Urinary bladder (tissue), 4 donors: Measurements from ENCODE around the gene CDC73. TPM values are rescaled to one million over a fixed set of nuclear protein-coding genes. Genes with fewer than 3 reads are reported as not detected.
"Not testable (repeated sequence)": the region's sequence is repeated elsewhere in the genome, so short reads cannot be mapped to it uniquely, and the experiment has no call there.

Experiments used
- DNase-seq: peaks from one replicate; pipeline ENCODE4 v3.0.0-alpha.2; 2015; ENCODE audit errors: extremely low spot score
- H3K27ac ChIP-seq: one replicate; pipeline ENCODE4 v1.5.1; 2013; ENCODE audit warnings: low read depth, mild to moderate bottlenecking, moderate library complexity
- H3K36me3 ChIP-seq: one replicate; pipeline ENCODE4 v1.6.1; 2013; ENCODE audit warnings: mild to moderate bottlenecking, moderate library complexity; ENCODE audit not compliant: insufficient read depth
- H3K4me1 ChIP-seq: one replicate; pipeline ENCODE4 v1.6.1; 2013; ENCODE audit warnings: mild to moderate bottlenecking, moderate library complexity; ENCODE audit not compliant: insufficient read depth
- H3K4me3 ChIP-seq: one replicate; pipeline ENCODE4 v1.5.1; 2013; ENCODE audit warnings: low read depth, low read length
- WGBS: extraction: QIAGEN DNeasy Blood & Tissue Kit; methylation state at CpG from one replicate; pipeline ENCODE4 v1.1.7; 2013; 5-methylcytosine and 5-hydroxymethylcytosine counted together
- polyA plus RNA-seq: library from polyadenylated mRNA; stranded (reverse); fragments of 200-250 nt; gene quantifications from one replicate; pipeline ENCODE4 v1.2.3, GENCODE V29; 2013
- total RNA-seq: library from RNA; depleted of rRNA; stranded (reverse); fragments of >200 nt; gene quantifications from one replicate; pipeline ENCODE4 v1.2.3, GENCODE V29; 2014
- donor health status: healthy with polysubstance abuse.
- donor health status: healthy.

The CDC73 gene
- total and polyA plus RNA-seq, 2 donors, result 20.3 to 79.6 TPM

DNA sequence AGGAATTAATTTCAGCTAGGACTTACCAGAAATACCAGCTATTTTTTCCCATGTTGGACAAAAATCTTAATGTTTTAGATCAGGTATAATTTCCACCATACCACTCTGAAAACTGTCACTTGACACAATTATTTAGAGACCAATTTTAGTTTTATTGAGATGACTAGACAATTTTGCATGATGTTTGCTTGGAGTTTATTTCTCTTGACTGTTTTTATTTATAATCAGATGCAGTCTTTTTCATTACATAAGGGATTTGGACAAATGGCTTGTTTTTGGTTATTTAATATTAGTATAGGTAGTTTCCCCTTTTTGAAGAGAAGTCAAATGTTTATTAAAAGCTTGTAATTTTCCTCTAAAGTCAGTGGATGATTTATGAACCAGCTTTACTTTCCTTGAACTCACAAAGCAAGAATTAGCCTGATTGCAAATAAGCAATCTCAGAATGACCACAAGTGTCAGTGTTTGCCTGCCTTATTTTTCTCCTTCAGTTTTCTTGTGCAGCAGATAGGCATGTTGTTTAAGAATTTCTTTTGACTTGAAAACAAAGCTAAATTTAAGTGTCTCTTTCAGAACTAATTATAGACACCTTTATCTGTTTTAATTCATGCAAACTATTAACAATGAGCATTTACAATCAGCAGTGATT is 68.4 kb downstream of the CDC73 start:
- no peaks in the 10 kb centered on the region for H3K36me3 ChIP-seq
- H3K4me1 ChIP-seq, result no peaks in the 10 kb centered on the region
- no peak overlapping the region for H3K4me3 ChIP-seq
- no peak for DNase-seq
- no peak overlapping the region for H3K27ac ChIP-seq

DNA sequence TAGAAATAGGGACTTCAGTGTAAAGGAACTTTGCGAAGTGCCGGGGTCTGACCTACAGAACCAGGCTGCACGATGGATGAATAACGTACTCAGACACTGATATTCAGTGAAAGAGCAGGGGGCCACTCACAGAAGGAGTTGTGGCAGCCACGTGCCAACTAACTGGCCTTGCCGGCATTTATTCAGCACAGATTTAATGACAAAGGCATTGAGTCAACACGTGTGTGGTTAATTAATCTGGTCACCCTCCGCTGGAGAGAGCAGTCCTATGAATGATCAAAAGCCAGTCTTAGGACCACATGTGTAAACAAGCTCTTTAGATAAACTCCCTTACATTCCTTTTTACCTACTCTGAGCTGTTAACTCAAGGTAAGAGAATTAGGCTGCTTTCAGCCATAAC is 70.8 kb downstream of the CDC73 start:
- Histone ChIP-seq H3K27ac (no peak overlapping the region), H3K36me3 (no peaks in the 10 kb centered on the region), H3K4me3 (no peak overlapping the region), H3K4me1 (no peaks in the 10 kb centered on the region)
- WGBS, result 98% methylated on average over 8 of the region's 8 CpGs
- DNase-seq, result no peak

DNA sequence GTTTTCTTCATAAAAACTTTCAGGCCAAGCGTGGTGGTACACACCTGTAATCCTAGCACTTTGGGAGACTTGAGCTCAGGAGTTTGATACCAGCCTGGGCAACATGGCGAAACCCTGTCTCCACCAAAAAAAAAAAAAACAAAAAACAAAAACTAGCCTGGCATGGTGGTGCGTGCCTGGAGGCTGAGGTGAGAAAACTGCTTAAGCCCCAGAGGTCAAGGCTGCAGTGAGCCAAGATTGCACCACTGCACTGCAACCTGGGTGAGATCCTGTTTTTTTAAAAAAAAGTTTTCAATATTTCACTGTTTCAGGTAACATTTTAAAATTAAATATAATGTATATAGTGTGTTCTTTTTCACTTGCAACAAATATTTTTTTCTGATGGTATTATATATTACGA is 78.1 kb downstream of the CDC73 start:
- no peak overlapping the region for H3K4me3 ChIP-seq
- peaks cover 2% of the 10 kb centered on the region for H3K36me3 ChIP-seq
- WGBS, result 97% methylated on average over 4 of the region's 4 CpGs
- no peaks in the 10 kb centered on the region for H3K4me1 ChIP-seq
- DNase-seq, result no peak
- no peak overlapping the region for H3K27ac ChIP-seq

DNA sequence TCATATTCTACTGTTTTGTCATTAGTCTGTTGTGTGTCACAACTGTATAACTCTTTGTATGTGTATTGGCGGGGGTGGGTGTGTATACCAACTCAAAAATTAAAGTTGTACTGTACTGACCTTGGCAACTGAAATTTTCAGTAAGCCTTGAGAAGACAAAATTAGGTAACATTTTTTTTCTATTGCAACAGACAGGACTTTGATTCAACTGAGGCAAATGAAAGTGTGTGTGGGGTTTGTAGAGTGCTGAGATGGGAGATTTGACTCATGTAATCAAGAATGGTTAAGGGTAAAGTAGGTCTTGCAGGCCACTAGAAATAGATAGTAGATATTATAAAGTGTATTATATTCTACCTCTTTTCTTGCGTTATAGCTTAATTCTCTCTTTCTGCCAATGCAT is 79.2 kb downstream of the CDC73 start:
- H3K4me3 ChIP-seq, result no peak overlapping the region
- DNase-seq, result no peak
- H3K36me3 ChIP-seq, result peaks cover 2% of the 10 kb centered on the region
- H3K27ac ChIP-seq, result no peak overlapping the region
- over 99% methylated on average over 2 of the region's 2 CpGs for WGBS
- H3K4me1 ChIP-seq, result no peaks in the 10 kb centered on the region

DNA sequence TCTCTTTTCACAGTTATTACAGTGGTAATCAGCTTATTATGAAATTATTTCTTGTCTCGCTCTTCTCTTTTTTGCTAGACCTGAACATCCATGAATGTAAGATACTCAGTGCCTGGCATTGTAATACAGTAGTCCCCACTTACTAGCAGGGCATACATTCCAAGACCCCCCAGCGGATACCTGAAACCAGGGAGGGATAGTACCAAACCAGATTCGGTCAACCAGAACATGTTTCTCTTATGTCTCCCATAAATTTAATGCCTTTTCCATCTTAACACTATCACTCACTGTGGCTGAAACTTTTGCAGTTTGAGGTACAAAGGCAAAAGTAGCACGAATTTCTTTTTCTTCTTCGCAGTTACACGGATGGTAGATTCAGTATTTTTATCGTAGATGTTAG is 89.2 kb downstream of the CDC73 start:
- Histone ChIP-seq H3K4me3 (no peak overlapping the region), H3K4me1 (no peaks in the 10 kb centered on the region), H3K36me3 (peaks cover 4% of the 10 kb centered on the region), H3K27ac (no peak overlapping the region)
- DNase-seq, result no peak
- WGBS, result 98% methylated on average over 7 of the region's 7 CpGs

DNA sequence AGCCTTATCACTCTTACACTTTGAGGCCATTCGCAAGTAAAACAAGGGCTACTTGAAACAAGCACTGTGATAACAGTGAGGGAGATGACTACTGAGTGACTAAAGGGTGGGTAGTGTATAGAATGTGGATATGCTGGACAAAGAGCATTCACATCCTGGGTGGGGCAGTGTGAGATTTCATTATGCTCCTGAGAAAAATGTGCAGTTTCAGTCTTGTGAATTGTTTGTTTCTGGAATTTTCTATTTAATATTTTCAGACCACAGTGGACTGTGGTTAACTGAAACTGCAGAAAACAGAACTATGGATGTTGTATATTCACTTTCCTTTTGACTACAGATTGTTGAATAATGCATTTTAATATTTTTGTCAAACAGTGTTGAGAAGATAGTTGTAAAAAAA is 89.7 kb downstream of the CDC73 start:
- 86% methylated on average over 1 of the region's 1 CpG for WGBS
- H3K4me1 ChIP-seq, result no peaks in the 10 kb centered on the region
- peaks cover 4% of the 10 kb centered on the region for H3K36me3 ChIP-seq
- no peak for DNase-seq
- H3K27ac ChIP-seq, result no peak overlapping the region
- no peak overlapping the region for H3K4me3 ChIP-seq

GRCh38 chr1:193212637-193213036 is 90.8 kb downstream of the CDC73 start:
- Histone ChIP-seq H3K27ac (no peak overlapping the region), H3K36me3 (peaks cover 4% of the 10 kb centered on the region), H3K4me3 (no peak overlapping the region), H3K4me1 (no peaks in the 10 kb centered on the region)
- 98% methylated on average over 2 of the region's 2 CpGs for WGBS
- no peak for DNase-seq

GRCh38 chr1:193213998-193214397 is 92.2 kb downstream of the CDC73 start:
- Histone ChIP-seq H3K4me1 (no peaks in the 10 kb centered on the region), H3K36me3 (peaks cover 4% of the 10 kb centered on the region), H3K27ac (no peak overlapping the region), H3K4me3 (no peak overlapping the region)
- no peak for DNase-seq
- WGBS, result 98% methylated on average over 4 of the region's 4 CpGs

- H3K4me1 ChIP-seq, result no peaks in the 10 kb centered on the region
- 89% methylated on average over 8 of the region's 8 CpGs for whole genome bisulfite sequencing
- peaks cover 3% of the 10 kb centered on the region for H3K36me3 ChIP-seq
- no peak overlapping the region for H3K27ac ChIP-seq
- DNase-seq, result no peak
- no peak overlapping the region for H3K4me3 ChIP-seq
Measured at GRCh38 chr1:193216920-193217319, 95.1 kb downstream of the CDC73 start.

DNA sequence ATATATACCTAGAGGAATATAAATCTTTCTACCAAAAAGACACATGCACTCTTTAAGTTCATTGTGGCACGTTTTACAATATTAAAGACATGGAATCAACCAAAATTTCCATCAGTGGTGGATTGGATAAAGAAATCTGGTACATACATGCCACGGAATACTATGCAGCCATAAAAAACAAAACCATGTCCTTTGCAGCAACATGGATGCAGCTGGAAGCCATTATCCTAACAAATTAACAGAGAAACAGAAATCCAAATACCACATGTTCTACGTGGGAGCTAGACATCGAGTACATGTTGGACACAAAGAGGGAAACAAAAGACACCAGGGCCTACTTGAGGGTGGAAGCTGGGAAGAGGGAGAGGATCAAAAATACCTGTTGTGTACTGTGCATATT is 97.6 kb downstream of the CDC73 start:
- no peak overlapping the region for H3K4me3 ChIP-seq
- no peak overlapping the region for H3K27ac ChIP-seq
- H3K4me1 ChIP-seq, result no peaks in the 10 kb centered on the region
- no peak for DNase-seq
- 96% methylated on average over 4 of the region's 4 CpGs for WGBS
- H3K36me3 ChIP-seq, result no peaks in the 10 kb centered on the region

DNA sequence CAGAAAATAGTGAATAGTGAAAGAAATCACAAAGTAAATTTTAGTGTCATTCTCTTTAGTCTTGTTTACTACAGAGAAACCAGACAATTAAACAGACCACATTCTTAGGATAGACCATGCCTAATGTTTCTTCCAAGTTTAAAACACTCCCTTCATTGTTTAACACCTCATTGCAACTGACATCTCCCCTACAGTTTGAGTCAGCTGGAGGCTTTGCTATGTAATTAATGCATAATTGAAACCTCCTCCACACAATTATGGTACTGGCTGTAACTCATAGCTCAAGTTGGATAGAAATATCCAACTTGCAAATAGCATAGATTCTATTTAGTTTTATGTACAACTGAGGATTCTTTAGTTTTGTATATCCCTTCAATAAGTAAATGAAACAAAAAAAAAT is 99.8 kb downstream of the CDC73 start:
- Histone ChIP-seq H3K27ac (no peak overlapping the region), H3K36me3 (no peaks in the 10 kb centered on the region), H3K4me1 (no peaks in the 10 kb centered on the region), H3K4me3 (no peak overlapping the region)
- no peak for DNase-seq

GRCh38 chr1:193222056-193222615 is 100.3 kb downstream of the CDC73 start:
- no peak for DNase-seq
- WGBS, result 66% methylated on average over 8 of the region's 8 CpGs
- H3K4me1 ChIP-seq, result no peaks in the 10 kb centered on the region
- H3K27ac ChIP-seq, result no peak overlapping the region
- no peak overlapping the region for H3K4me3 ChIP-seq
- no peaks in the 10 kb centered on the region for H3K36me3 ChIP-seq

DNA sequence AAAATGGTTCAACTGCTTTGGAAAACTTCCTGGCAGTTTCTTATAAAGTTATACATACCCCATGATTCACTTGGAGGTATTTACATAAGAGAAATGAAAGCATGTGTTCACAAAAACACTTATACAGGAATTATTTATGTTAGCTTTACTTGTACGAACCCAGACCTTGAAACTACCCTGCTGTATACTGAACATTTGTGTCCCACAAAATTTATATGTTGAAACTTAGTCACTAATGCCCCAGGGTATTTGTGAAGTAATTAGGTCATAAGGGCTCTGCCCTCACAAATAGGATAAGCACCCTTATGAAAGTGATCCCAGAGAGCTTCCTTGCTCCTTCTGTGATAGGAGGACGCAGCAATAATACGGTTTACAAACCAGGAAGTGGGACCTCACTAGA is 107.3 kb downstream of the CDC73 start:
- WGBS, result 78% methylated on average over 3 of the region's 3 CpGs
- H3K4me3 ChIP-seq, result no peak overlapping the region
- no peaks in the 10 kb centered on the region for H3K4me1 ChIP-seq
- no peaks in the 10 kb centered on the region for H3K36me3 ChIP-seq
- no peak overlapping the region for H3K27ac ChIP-seq
- DNase-seq, result no peak

DNA sequence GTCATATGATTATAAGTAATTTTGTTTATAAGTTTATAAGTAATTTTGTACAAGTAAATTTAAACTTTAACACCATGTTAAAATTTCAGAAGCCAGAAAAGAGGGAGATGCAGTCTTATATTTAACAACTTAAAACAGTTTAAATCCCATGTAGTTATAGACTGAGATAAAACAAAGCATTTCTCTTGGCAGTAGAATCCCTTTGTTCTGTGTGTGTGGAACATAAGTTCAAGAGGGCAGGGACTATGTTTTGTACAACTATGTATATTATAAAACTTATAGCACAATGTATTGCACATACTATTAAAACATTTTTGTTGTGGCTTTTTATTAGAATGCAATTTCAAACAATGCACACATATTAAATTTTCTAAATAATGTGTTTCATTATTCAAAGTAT is 109.3 kb downstream of the CDC73 start:
- H3K36me3 ChIP-seq, H3K4me3 ChIP-seq, DNase-seq: not testable (repeated sequence)

DNA sequence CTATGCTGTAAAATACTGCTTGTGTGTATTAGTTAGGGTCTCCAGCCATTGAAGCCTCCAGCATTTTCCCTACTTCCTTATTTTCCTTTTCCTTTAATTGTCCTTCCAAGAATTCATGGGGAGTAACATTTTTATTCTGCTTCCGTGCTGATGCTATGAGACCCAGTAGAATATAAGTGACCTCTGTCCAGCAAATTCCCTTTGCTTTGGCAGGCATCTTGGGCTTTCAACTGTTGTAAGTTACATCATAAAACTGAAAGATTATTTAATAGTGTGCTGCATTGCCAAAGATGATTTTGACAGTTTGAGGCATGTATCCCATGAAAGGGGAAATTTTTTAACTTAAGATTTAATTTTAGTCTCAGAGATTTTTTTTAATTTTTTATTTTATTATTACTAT is 112.7 kb downstream of the CDC73 start:
- Histone ChIP-seq H3K4me3 (no peak overlapping the region), H3K27ac (no peak overlapping the region), H3K4me1 (no peaks in the 10 kb centered on the region), H3K36me3 (no peaks in the 10 kb centered on the region)
- no peak for DNase-seq
- WGBS, result 44% methylated on average over 1 of the region's 1 CpG

More for the DNA sequence above, 109.3 kb downstream of the CDC73 start:
- not testable (repeated sequence) for H3K27ac ChIP-seq, H3K4me1 ChIP-seq
